Ishikawa (cell line): Measurements from ENCODE around the gene SLC35F6.

Source experiments
- NFIC ChIP-seq: IDR thresholded peaks from 2 replicates; pipeline ENCODE4 v1.6.1; 2012
- RAD21 ChIP-seq: IDR thresholded peaks from 2 replicates; pipeline ENCODE4 v1.6.1; 2012; ENCODE audit warnings: low read depth
- YY1 ChIP-seq: IDR thresholded peaks from 2 replicates; pipeline ENCODE4 v1.6.1; 2012; ENCODE audit warnings: low read depth

GRCh38 chr2:26740346-26740745, 23.7 kb upstream of the SLC35F6 start:
- no peak for TF ChIP-seq RAD21
- no peak for TF ChIP-seq YY1
- TF ChIP-seq NFIC, result no peak
